ENCODE data around the gene GLYAT.

GLYAT gene

GRCh38 chr11:58773337-58773736 is 41.6 kb upstream of the GLYAT start:
- DNase-seq (ENCODE audit: low spot score), result no peak
- POLR2A ChIA-PET (ENCODE audit: low non-redundant PET), result no interaction called here
- CTCF ChIA-PET, result no interaction called here
- TF ChIP-seq, protein P1, sequence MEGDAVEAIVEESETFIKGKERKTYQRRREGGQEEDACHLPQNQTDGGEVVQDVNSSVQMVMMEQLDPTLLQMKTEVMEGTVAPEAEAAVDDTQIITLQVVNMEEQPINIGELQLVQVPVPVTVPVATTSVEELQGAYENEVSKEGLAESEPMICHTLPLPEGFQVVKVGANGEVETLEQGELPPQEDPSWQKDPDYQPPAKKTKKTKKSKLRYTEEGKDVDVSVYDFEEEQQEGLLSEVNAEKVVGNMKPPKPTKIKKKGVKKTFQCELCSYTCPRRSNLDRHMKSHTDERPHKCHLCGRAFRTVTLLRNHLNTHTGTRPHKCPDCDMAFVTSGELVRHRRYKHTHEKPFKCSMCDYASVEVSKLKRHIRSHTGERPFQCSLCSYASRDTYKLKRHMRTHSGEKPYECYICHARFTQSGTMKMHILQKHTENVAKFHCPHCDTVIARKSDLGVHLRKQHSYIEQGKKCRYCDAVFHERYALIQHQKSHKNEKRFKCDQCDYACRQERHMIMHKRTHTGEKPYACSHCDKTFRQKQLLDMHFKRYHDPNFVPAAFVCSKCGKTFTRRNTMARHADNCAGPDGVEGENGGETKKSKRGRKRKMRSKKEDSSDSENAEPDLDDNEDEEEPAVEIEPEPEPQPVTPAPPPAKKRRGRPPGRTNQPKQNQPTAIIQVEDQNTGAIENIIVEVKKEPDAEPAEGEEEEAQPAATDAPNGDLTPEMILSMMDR (conservative IDR thresholded peaks at IDR 0.05; ENCODE audit: low read depth), result no peak
- H3K27ac ChIP-seq, result no peak overlapping the region

DNA sequence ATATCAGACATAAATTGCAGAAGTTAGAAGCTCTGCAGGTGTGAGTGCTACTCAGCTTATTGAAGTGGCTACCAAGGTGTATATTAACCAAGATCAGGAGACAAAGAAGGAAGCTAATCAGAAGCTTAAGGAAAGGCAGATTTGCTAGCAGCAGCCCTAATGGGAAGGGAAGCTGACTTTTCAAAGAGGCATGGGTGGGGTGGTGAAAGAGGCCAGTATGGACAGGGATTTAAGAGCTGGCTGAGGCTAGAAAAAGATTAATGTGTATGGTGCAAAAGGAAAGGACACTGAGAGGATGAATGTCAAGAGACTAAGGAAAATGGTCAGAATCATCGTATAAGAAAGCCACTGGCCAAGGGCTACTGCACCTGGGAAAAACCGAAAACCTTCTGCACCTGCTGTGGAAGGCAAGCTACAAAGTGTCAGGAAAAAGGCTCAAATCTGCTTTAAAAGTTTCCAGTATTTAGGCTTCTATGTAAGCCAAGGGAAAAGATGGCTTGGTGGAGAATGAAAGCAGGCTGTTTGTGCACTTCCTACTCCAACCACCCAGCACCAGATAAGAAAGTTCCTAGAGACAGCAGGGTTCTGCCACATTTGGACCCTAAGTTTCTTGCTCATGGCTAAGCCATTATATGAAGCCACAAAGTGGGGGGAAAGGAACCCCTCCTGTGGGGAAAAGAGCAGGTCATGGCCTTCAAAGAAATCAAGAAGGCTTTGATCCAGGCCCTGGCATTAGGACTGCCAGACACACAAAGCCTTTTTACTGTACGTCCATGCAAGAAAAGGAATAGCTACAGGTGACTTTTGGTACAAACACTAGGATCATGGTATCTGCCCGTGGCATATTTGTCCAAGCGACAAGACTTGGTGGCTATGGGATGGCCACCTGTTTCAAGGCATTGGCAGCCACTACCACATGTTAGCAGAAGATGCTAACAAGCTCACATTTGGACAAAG is 40.9 kb upstream of the GLYAT start:
- DNase-seq (ENCODE audit: low spot score), result no peak
- H3K27ac ChIP-seq, result no peak overlapping the region
- ChIA-PET CTCF (interaction anchor here (1.0 kb wide), 1 partner anchor 16 kb away, joined by 5 read pairs; no protein-coding TSS in a partner anchor), POLR2A (ENCODE audit: low non-redundant PET) (no interaction called here)
- TF ChIP-seq, protein P1 (conservative IDR thresholded peaks at IDR 0.05; ENCODE audit: low read depth), result no peak

- ChIA-PET CTCF (interaction anchor here (0.5 kb wide), 1 partner anchor 42 kb away, joined by 3 read pairs; no protein-coding TSS in a partner anchor), POLR2A (ENCODE audit: low non-redundant PET) (no interaction called here)
- H3K27ac ChIP-seq, result peak overlapping the region; percentile 61
- TF ChIP-seq, protein P1 (conservative IDR thresholded peaks at IDR 0.05; ENCODE audit: low read depth), result no peak
- DNase-seq (ENCODE audit: low spot score), result no peak
Measured at GRCh38 chr11:58771458-58771855, 39.7 kb upstream of the GLYAT start.

DNA sequence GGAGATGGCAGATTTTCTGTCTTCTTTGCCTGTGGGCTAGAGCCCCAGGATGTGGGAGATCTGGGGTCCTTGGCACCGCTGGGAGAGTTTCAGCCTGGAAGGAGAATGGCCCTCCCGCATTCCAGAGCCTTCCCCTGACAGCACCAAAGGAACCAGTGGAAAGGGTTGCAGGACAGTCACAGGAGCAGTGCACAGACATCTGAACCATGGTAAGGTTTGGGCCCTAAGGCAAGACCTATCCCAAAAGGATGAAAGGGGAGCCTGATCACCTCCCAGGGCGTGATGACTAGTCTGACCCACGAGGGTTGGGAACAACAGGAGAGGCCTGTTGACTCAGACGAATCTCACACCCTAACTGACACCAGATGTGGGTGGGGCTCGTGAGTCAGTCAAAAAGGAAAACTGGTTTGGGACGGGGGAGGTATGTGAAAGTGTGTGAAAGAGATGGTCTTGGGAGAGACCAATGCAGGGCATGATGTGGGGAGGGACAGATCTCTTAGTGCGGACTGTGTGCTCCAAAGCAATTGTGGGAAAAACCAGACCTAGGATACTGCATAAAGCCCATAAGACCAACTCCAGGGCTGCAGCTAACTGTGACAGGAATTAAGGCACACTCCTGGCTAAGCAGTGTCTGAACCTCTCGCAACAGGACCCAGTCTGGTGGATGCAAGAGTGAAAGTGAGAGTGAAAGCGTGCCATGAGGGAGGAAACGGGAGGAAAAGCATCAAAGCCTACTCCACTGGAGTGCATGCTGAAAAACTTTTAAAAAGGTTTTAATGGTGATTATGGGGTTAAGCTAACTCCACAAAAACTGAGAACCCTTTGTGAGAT is 39.1 kb upstream of the GLYAT start:
- H3K27ac ChIP-seq, result peak overlapping the region; percentile 61
- ChIA-PET CTCF (no interaction called here), POLR2A (ENCODE audit: low non-redundant PET) (no interaction called here)
- TF ChIP-seq, protein P1 (conservative IDR thresholded peaks at IDR 0.05; ENCODE audit: low read depth), result no peak
- peak; percentile 79 for DNase-seq (ENCODE audit: low spot score)

- POLR2A ChIA-PET (ENCODE audit: low non-redundant PET), result no interaction called here
- DNase-seq (ENCODE audit: low spot score), result no peak
- CTCF ChIA-PET, result no interaction called here
- H3K27ac ChIP-seq, result peak overlapping the region; percentile 61
- TF ChIP-seq, protein P1 (conservative IDR thresholded peaks at IDR 0.05; ENCODE audit: low read depth), result no peak
Measured at GRCh38 chr11:58770166-58770565, 38.4 kb upstream of the GLYAT start.

- POLR2A ChIA-PET (ENCODE audit: low non-redundant PET), result no interaction called here
- CTCF ChIA-PET, result no interaction called here
- DNase-seq (ENCODE audit: low spot score), result no peak
- no peak overlapping the region for H3K27ac ChIP-seq
- TF ChIP-seq, protein P1 (conservative IDR thresholded peaks at IDR 0.05; ENCODE audit: low read depth), result no peak
Measured at GRCh38 chr11:58769308-58769707, 37.6 kb upstream of the GLYAT start.
